Neuronal stem cell (in vitro differentiated cells): ENCODE data around the gene ITGA3.

Source experiments
- DNase-seq: peaks from one replicate; pipeline ENCODE4 v3.0.0-alpha.2; 2013; ENCODE audit warnings: low spot score
- H2AFZ ChIP-seq: one replicate; pipeline ENCODE4 v1.6.1; 2013; ENCODE audit warnings: mild to moderate bottlenecking, low read length, inconsistent platforms
- H2AK5ac ChIP-seq: 2 replicates; pipeline ENCODE4 v1.6.1; 2013; ENCODE audit warnings: low read depth, mild to moderate bottlenecking, inconsistent platforms, low read length, moderate library complexity, mixed read lengths
- H2BK120ac ChIP-seq: 2 replicates; pipeline ENCODE4 v1.6.1; 2013; ENCODE audit warnings: low read depth, mild to moderate bottlenecking, inconsistent platforms, low read length, moderate library complexity, mixed read lengths
- H2BK12ac ChIP-seq: one replicate; pipeline ENCODE4 v1.6.1; 2013; ENCODE audit warnings: low read length, inconsistent platforms
- H2BK15ac ChIP-seq: 2 replicates; pipeline ENCODE4 v1.6.1; 2013; ENCODE audit warnings: mild to moderate bottlenecking, low read length, inconsistent platforms, mixed read lengths
- H2BK5ac ChIP-seq: one replicate; pipeline ENCODE4 v1.6.1; 2013; ENCODE audit warnings: inconsistent platforms, mild to moderate bottlenecking, low read length, moderate library complexity
- H3K14ac ChIP-seq: one replicate; pipeline ENCODE4 v1.6.1; 2013; ENCODE audit warnings: low read length, inconsistent platforms
- H3K18ac ChIP-seq: 2 replicates; pipeline ENCODE4 v1.6.1; 2013; ENCODE audit warnings: low read length, inconsistent platforms
- H3K23ac ChIP-seq: 2 replicates; pipeline ENCODE4 v1.6.1; 2013; ENCODE audit warnings: low read depth, mild to moderate bottlenecking, mixed read lengths, low read length, inconsistent platforms; ENCODE audit not compliant: poor library complexity
- H3K27ac ChIP-seq: replicated peaks from 3 replicates; pipeline ENCODE4 v1.5.1; 2013; ENCODE audit warnings: low read length, inconsistent platforms
- H3K27me3 ChIP-seq, 3 experiments: 2 replicates each; pipeline ENCODE4 v1.6.1; 2013; ENCODE audit warnings: low read length in 3 of 3, mild to moderate bottlenecking in 2 of 3, inconsistent platforms in 1 of 3, low read depth in 1 of 3, mixed read lengths in 1 of 3, moderate library complexity in 1 of 3; ENCODE audit not compliant: control insufficient read depth in 3 of 3, insufficient read depth in 3 of 3
- H3K36me3 ChIP-seq, 2 donors: replicated peaks in 1 of 2; 2 replicates each; pipeline ENCODE4 v1.6.1; 2013; ENCODE audit warnings: low read length in 2 of 2; ENCODE audit not compliant: control insufficient read depth in 2 of 2, insufficient read depth in 2 of 2
- H3K4ac ChIP-seq: 2 replicates; pipeline ENCODE4 v1.6.1; 2013; ENCODE audit warnings: inconsistent platforms, mild to moderate bottlenecking, low read length, moderate library complexity
- H3K4me1 ChIP-seq, 2 donors: 1 replicate in 1 of 2; 2 replicates in 1 of 2; pipeline ENCODE4 v1.6.1; 2013; ENCODE audit warnings: low read length in 2 of 2, low read depth in 1 of 2; ENCODE audit not compliant: control insufficient read depth in 2 of 2, insufficient read depth in 1 of 2
- H3K4me2 ChIP-seq: one replicate; pipeline ENCODE4 v1.6.1; 2013; ENCODE audit warnings: mild to moderate bottlenecking, low read length, inconsistent platforms; ENCODE audit not compliant: insufficient read depth, poor library complexity, severe bottlenecking
- H3K4me3 ChIP-seq, 2 donors: 2 replicates each; pipeline ENCODE4 v1.5.1; 2013; ENCODE audit warnings: low read length in 2 of 2, mild to moderate bottlenecking in 2 of 2, inconsistent platforms in 1 of 2, moderate library complexity in 1 of 2
- H3K79me1 ChIP-seq: one replicate; pipeline ENCODE4 v1.6.1; 2013; ENCODE audit warnings: low read depth, mild to moderate bottlenecking, inconsistent platforms, low read length, moderate library complexity
- H3K9ac ChIP-seq: one replicate; pipeline ENCODE4 v1.6.1; 2013; ENCODE audit warnings: mild to moderate bottlenecking, low read depth, low read length, inconsistent platforms; ENCODE audit not compliant: poor library complexity
- H3K9me3 ChIP-seq, 2 donors: replicated peaks in 1 of 2; 2 replicates each; pipeline versions ENCODE3 to v1.6.1; 2013; ENCODE audit warnings: low read length in 2 of 2, mild to moderate bottlenecking in 2 of 2, inconsistent platforms in 1 of 2, low read depth in 1 of 2, mixed read lengths in 1 of 2, moderate library complexity in 1 of 2; ENCODE audit not compliant: control insufficient read depth in 2 of 2, insufficient read depth in 1 of 2
- H4K8ac ChIP-seq: one replicate; pipeline ENCODE4 v1.6.1; 2013; ENCODE audit warnings: low read depth, mild to moderate bottlenecking, inconsistent platforms, low read length, moderate library complexity
- H4K91ac ChIP-seq: one replicate; pipeline ENCODE4 v1.6.1; 2013; ENCODE audit warnings: low read length, low read depth, mild to moderate bottlenecking, inconsistent platforms; ENCODE audit not compliant: poor library complexity
- WGBS, 2 donors: extraction: QIAGEN DNeasy Blood & Tissue Kit; methylation state at CpG; one replicate each; pipeline ENCODE4 v1.1.7; 2013; ENCODE audit warnings: missing lambda C conversion rate in 2 of 2, mixed read lengths in 1 of 2; ENCODE audit not compliant: insufficient read length in 2 of 2, insufficient replicate concordance in 1 of 2; ENCODE audit errors: extremely low coverage in 2 of 2; 5-methylcytosine and 5-hydroxymethylcytosine counted together

The ITGA3 gene

DNA sequence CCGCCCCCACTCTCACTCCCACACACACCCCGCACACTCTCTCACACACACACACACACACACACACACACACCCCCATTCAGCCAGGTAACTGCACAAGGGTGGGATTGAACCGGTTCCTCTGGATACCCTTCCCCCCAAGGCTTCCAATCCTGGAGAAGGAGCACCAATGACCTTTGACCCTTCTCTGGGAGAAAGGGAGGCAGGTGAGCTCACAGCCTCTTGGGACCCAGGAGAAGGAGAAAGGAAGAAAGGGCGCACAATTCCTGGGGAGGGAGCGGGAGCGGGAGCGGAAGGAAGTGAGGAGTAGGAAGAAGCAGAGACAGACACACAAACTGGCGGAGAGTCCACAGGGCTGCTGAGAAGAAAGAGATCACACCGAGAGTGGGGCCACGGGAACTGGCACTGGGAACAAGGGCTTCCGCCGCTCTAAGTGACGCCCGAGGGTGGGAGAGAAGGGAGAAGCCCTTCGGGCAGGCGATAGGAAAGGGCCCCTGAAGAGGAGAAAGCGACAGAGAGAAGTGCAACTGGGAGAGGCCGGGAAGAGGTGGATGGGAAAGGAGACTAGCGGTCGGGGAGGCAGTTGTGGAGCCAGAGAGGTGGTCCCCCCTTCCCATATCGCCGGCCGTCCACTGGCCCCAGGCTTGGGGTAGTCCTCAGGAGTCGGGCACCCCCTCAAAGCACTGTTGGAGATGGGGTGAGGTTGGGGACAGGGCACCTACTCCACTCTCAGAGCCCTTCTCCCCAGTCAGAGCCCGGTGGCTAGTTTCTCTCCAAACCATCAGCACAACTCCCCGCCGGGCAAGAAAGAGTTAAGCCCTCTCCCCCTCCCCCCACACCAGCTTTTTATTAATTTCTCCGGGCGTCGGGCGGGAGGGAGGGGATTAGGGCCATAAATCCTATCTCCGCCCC is 72.8 kb downstream of the ITGA3 start:
- peak overlapping the region; percentile 82 for H3K23ac ChIP-seq
- peak overlapping the region; percentile 85 for H3K9ac ChIP-seq
- H3K27me3 ChIP-seq, result no peaks in the 10 kb centered on the region
- H3K9me3 ChIP-seq, result no peaks in the 10 kb centered on the region
- peak overlapping the region; percentile 99 for H2AK5ac ChIP-seq
- H2BK15ac ChIP-seq, result peak overlapping the region; percentile 11
- H2BK120ac ChIP-seq, result peak overlapping the region; percentile 83
- H3K79me1 ChIP-seq, result no peaks in the 10 kb centered on the region
- no peak for DNase-seq
- peaks cover 18 to 19% of the 10 kb centered on the region in 2 donors for H3K4me1 ChIP-seq
- peak overlapping the region; percentile 46 for H4K91ac ChIP-seq
- no CpG with 5 or more reads among the region's 32 CpGs for WGBS, 2 donors
- H3K27ac ChIP-seq, result peak overlapping the region; percentile 74
- H3K4me2 ChIP-seq, result peak overlapping the region; percentile 82
- peak overlapping the region; percentile 14 for H3K14ac ChIP-seq
- H2AFZ ChIP-seq, result peak overlapping the region; percentile 98
- no peak overlapping the region for H4K8ac ChIP-seq
- no peak overlapping the region for H2BK12ac ChIP-seq
- H3K18ac ChIP-seq, result peak overlapping the region; percentile 92
- peak overlapping the region; percentile 60 for H3K4ac ChIP-seq
- H3K4me3 ChIP-seq, result peak overlapping the region; percentile 57 to 88
- H3K36me3 ChIP-seq, result peaks cover 3 to 4% of the 10 kb centered on the region in 2 donors
- peak overlapping the region; percentile 63 for H2BK5ac ChIP-seq

- H3K9me3 ChIP-seq, result no peaks in the 10 kb centered on the region
- peak overlapping the region; percentile 11 for H2BK15ac ChIP-seq
- H4K91ac ChIP-seq, result no peak overlapping the region
- peak overlapping the region; percentile 60 for H3K4ac ChIP-seq
- peak overlapping the region; percentile 70 for H3K9ac ChIP-seq
- no peak overlapping the region for H2AK5ac ChIP-seq
- H3K4me1 ChIP-seq, result peaks cover 11 to 12% of the 10 kb centered on the region in 2 donors
- peak overlapping the region; percentile 98 for H2AFZ ChIP-seq
- H3K36me3 ChIP-seq, result peaks cover under 1 to 9% of the 10 kb centered on the region in 2 donors
- H2BK120ac ChIP-seq, result peak overlapping the region; percentile 83
- no peak overlapping the region for H2BK12ac ChIP-seq
- H3K18ac ChIP-seq, result peak overlapping the region; percentile 94
- WGBS, 2 donors, result no CpG with 5 or more reads among the region's 31 CpGs
- H2BK5ac ChIP-seq, result peak overlapping the region; percentile 63
- no peak overlapping the region for H3K14ac ChIP-seq
- DNase-seq, result no peak
- H3K23ac ChIP-seq, result no peak overlapping the region
- peak overlapping the region; percentile 57 to 88 for H3K4me3 ChIP-seq
- no peak overlapping the region for H4K8ac ChIP-seq
- H3K4me2 ChIP-seq, result peak overlapping the region; percentile 82
- no peaks in the 10 kb centered on the region for H3K27me3 ChIP-seq
- H3K27ac ChIP-seq, result no peak overlapping the region
- no peaks in the 10 kb centered on the region for H3K79me1 ChIP-seq
Measured at GRCh38 chr17:50129353-50129727, 73.4 kb downstream of the ITGA3 start.

DNA sequence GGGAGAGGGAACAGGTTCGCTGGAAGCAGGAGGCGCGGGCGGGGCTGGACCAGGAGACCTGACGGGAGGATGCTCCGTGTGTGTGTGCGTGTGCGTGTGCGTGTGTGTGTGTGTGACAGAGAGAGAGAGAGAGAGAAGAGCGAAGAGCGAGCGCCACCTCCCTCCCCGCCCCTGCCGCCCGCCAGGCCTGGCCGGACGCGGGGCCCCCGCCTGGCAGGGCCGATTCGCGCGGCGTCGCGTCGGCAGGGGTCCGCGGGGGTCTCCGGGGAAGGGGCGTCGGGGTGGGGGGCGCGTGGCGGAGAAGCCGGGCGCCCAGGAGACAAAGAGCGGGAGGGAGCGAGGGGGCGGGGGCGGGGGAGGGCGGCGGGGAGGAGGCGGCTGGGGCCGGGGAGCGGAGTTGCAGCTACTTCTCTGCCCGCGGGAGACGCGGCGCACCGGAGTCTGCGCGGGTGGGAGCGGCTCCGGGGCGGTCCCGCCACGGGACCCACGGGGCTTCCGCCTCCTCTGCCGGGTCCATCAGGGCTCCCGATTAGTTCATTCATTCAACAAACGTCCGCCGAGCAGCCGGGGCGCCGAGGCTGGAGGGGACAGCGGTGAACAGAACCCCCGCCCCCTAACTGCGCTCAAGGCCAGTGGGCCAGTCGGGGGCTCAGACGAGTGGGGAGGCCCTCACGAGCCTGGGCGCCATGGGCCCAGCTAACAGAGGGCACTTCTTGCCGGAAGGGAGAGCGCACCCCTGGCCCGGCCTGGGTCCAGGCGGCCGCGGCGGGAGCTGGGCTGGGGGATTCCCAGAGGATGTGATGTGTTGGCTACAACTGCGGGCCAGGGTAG is 74.0 kb downstream of the ITGA3 start, which contains the start of gene SAMD14:
SAMD14 (minus strand) TSS at position 433 of the 831 bp plus-strand sequence. CDS start 5,201 bp downstream, outside the sequence.
- Histone ChIP-seq H3K9me3 (no peaks in the 10 kb centered on the region), H2AK5ac (peak within 1 kb of the TSS; percentile 99), H4K8ac (no peak within 1 kb of the TSS), H3K14ac (peak within 1 kb of the TSS; percentile 90), H3K9ac (peak within 1 kb of the TSS; percentile 91), H2AFZ (peak within 1 kb of the TSS; percentile 98), H3K4me1 (peaks cover 10 to 11% of the 10 kb centered on the region in 2 donors), H3K4me2 (peak within 1 kb of the TSS; percentile 82), H2BK5ac (peak within 1 kb of the TSS; percentile 63), H3K4me3 (peak within 1 kb of the TSS; percentile 57 to 88), H3K79me1 (no peaks in the 10 kb centered on the region), H2BK120ac (peak within 1 kb of the TSS; percentile 95), H3K23ac (peak within 1 kb of the TSS; percentile 82), H3K18ac (peak within 1 kb of the TSS; percentile 97), H3K4ac (peak within 1 kb of the TSS; percentile 60), H3K27me3 (no peaks in the 10 kb centered on the region), H2BK15ac (peak within 1 kb of the TSS; percentile 96), H2BK12ac (peak within 1 kb of the TSS; percentile 77), H3K27ac (peak within 1 kb of the TSS; percentile 74), H4K91ac (peak within 1 kb of the TSS; percentile 46), H3K36me3 (peaks cover 0 to 15% of the 10 kb centered on the region in 2 donors)
- no CpG with 5 or more reads among the region's 84 CpGs for WGBS, 2 donors
- DNase-seq, result no peak
